ENCODE measurements around the gene PLIN4. TPM values are rescaled to one million over a fixed set of nuclear protein-coding genes. Genes with fewer than 3 reads are reported as not detected.

The PLIN4 gene
- total RNA-seq, 2 donors from 2014 or later = 0.33 to 0.66 TPM

GRCh38 chr19:4510435-4511255, 7.6 kb downstream of the PLIN4 start:
- 89 to 91% methylated on average over 31 to 37 of the region's 37 CpGs for WGBS, 2 experiments (ENCODE audit: insufficient coverage in 1 of 2, insufficient read length in 1 of 2)
- H3K4me3 Mint-ChIP-seq = no peak overlapping the region
- peaks cover 14% of the 10 kb centered on the region for H3K36me3 Mint-ChIP-seq (ENCODE audit: low read depth)
- no peaks in the 10 kb centered on the region for H3K27me3 ChIP-seq (ENCODE audit: control insufficient read depth, insufficient read depth, low read length, poor library complexity, severe bottlenecking)
- H3K27ac ChIP-seq (ENCODE audit: low read depth, low read length) = no peak overlapping the region
- no peaks in the 10 kb centered on the region for H3K4me1 ChIP-seq (ENCODE audit: control insufficient read depth, insufficient read depth, low read length)
- no peak for DNase-seq
- H3K9me3 Mint-ChIP-seq = no peaks in the 10 kb centered on the region
- no peak overlapping the region for H3K9ac ChIP-seq (ENCODE audit: extremely low read depth, low read length, poor library complexity, severe bottlenecking)
- H3K36me3 ChIP-seq (ENCODE audit: control insufficient read depth, insufficient read depth, low read length) = no peaks in the 10 kb centered on the region
- no peaks in the 10 kb centered on the region for H3K9me3 ChIP-seq (ENCODE audit: control insufficient read depth, low read length)
- H3K4me1 Mint-ChIP-seq = no peaks in the 10 kb centered on the region
- TF ChIP-seq CTCF (conservative IDR thresholded peaks at IDR 0.05) = no peak
- H3K27me3 Mint-ChIP-seq (ENCODE audit: insufficient read depth) = peaks cover 36% of the 10 kb centered on the region
- no peak overlapping the region for H3K27ac Mint-ChIP-seq
- H3K4me3 ChIP-seq (ENCODE audit: low read length) = no peak overlapping the region

DNA sequence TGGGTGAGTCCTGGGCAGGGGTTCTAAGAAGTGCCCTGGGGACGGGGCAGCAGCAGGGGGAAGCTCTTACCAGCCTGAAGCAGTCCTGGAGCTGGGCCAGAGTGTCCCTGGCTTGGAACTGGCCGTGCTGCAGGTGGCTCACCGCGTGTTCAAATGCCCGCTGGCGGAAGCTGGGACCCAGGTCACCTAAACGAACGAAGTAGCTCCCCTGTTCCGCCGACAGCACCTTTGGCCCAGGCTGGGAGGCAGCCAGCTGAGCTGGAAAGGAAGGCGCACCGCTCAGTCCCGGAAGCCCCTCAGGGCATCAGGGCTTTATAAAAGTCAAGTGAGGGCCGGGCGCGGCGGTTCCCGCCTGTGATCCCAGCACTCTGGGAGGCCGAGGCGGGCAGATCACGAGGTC, 9.6 kb downstream of the PLIN4 start:
- Mint-ChIP-seq H3K4me1 (no peaks in the 10 kb centered on the region), H3K9me3 (no peaks in the 10 kb centered on the region), H3K27ac (no peak overlapping the region), H3K36me3 (ENCODE audit: low read depth) (peaks cover 24% of the 10 kb centered on the region), H3K27me3 (ENCODE audit: insufficient read depth) (peaks cover 24% of the 10 kb centered on the region), H3K4me3 (no peak overlapping the region)
- no peaks in the 10 kb centered on the region for H3K9me3 ChIP-seq (ENCODE audit: control insufficient read depth, low read length)
- H3K9ac ChIP-seq (ENCODE audit: extremely low read depth, low read length, poor library complexity, severe bottlenecking) = no peak overlapping the region
- H3K4me1 ChIP-seq (ENCODE audit: control insufficient read depth, insufficient read depth, low read length) = no peaks in the 10 kb centered on the region
- H3K4me3 ChIP-seq (ENCODE audit: low read length) = no peak overlapping the region
- 98 to 100% methylated on average over 12 to 19 of the region's 21 CpGs for WGBS, 2 experiments (ENCODE audit: insufficient coverage in 1 of 2, insufficient read length in 1 of 2)
- H3K27ac ChIP-seq (ENCODE audit: low read depth, low read length) = no peak overlapping the region
- no peaks in the 10 kb centered on the region for H3K27me3 ChIP-seq (ENCODE audit: control insufficient read depth, insufficient read depth, low read length, poor library complexity, severe bottlenecking)
- DNase-seq = no peak
- peaks cover 2% of the 10 kb centered on the region for H3K36me3 ChIP-seq (ENCODE audit: control insufficient read depth, insufficient read depth, low read length)
- no peak for TF ChIP-seq CTCF (conservative IDR thresholded peaks at IDR 0.05)

DNA sequence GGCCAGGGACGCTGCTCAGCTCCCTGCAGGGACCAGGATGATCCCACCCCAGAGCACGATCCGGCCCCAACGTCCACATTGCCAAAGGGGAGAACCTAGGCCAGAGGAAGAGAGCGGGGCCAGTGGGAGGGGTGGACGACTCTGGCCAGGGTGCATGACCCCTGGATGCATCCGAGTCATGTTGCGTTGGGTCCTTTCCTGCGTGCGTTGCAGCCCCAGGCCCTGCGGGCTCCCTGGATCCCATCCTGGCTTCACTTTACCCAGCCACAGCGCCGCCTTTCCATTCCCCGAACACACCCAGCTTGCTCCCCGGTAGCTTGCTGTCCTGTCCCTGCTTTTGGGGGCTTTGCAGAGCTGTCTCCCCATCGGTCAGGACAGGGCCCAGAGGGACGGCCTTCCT, 10.5 kb downstream of the PLIN4 start:
- Histone ChIP-seq H3K4me3 (ENCODE audit: low read length) (no peak overlapping the region), H3K9ac (ENCODE audit: extremely low read depth, low read length, poor library complexity, severe bottlenecking) (no peak overlapping the region), H3K36me3 (ENCODE audit: control insufficient read depth, insufficient read depth, low read length) (peaks cover 2% of the 10 kb centered on the region), H3K4me1 (ENCODE audit: control insufficient read depth, insufficient read depth, low read length) (no peaks in the 10 kb centered on the region), H3K27ac (ENCODE audit: low read depth, low read length) (no peak overlapping the region), H3K27me3 (ENCODE audit: control insufficient read depth, insufficient read depth, low read length, poor library complexity, severe bottlenecking) (no peaks in the 10 kb centered on the region), H3K9me3 (ENCODE audit: control insufficient read depth, low read length) (no peaks in the 10 kb centered on the region)
- Mint-ChIP-seq H3K9me3 (no peaks in the 10 kb centered on the region), H3K4me1 (no peaks in the 10 kb centered on the region), H3K4me3 (no peak overlapping the region), H3K27me3 (ENCODE audit: insufficient read depth) (peaks cover 22% of the 10 kb centered on the region), H3K27ac (peak overlapping the region; percentile 17), H3K36me3 (ENCODE audit: low read depth) (peaks cover 24% of the 10 kb centered on the region)
- 89 to 91% methylated on average over 9 to 17 of the region's 17 CpGs for WGBS, 2 experiments (ENCODE audit: insufficient coverage in 1 of 2, insufficient read length in 1 of 2)
- no peak for DNase-seq
- no peak for TF ChIP-seq CTCF (conservative IDR thresholded peaks at IDR 0.05)

Data from endodermal cell (in vitro differentiated cells).